Measurements from ENCODE around the gene CREB5. TPM values are rescaled to one million over a fixed set of nuclear protein-coding genes. Genes with fewer than 3 reads are reported as not detected.

Gene CREB5
- total RNA-seq, 1 experiment from 2014 or later, result 1.3 TPM

DNA sequence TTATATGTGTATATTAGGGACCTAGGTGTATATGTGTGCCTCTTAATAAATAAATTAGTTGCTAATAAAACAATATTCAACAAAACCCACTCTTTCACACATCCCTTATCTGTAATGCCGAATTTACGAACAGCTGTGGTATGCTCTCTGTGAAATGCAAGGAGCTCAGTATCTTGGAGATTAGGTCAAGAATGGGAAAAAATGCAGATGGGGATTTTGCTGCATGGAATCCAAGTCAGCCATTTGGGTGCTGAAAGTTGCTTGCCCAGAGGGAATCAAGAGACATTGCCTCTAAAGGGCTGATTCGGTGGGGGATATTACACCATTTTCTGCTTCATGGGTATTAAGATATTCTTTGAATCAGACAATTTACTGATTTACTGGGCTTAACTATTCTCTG lies 93.5 kb downstream of the CREB5 start:
- Mint-ChIP-seq H3K4me3 (no peak overlapping the region), H3K27ac (no peak overlapping the region), H3K27me3 (ENCODE audit: low read depth) (no peaks in the 10 kb centered on the region), H3K36me3 (no peaks in the 10 kb centered on the region), H3K9me3 (no peaks in the 10 kb centered on the region), H3K4me1 (no peaks in the 10 kb centered on the region)
- no peak for DNase-seq (ENCODE audit: low spot score)
- TF ChIP-seq, protein P1, sequence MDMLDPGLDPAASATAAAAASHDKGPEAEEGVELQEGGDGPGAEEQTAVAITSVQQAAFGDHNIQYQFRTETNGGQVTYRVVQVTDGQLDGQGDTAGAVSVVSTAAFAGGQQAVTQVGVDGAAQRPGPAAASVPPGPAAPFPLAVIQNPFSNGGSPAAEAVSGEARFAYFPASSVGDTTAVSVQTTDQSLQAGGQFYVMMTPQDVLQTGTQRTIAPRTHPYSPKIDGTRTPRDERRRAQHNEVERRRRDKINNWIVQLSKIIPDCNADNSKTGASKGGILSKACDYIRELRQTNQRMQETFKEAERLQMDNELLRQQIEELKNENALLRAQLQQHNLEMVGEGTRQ (CRISPR knock-in tag; IDR thresholded peaks at IDR 0.05), result no peak
- TF ChIP-seq TP53 (CRISPR knock-in tag; IDR thresholded peaks at IDR 0.05) (no peak), SMAD4 (CRISPR knock-in tag; IDR thresholded peaks at IDR 0.05) (no peak)
- POLR2A ChIA-PET, result no interaction called here
- CTCF ChIA-PET, result interaction anchor here (0.9 kb wide), 1 partner anchor 109 kb away, joined by 3 read pairs; no protein-coding TSS in a partner anchor
- no peak for ATAC-seq

DNA sequence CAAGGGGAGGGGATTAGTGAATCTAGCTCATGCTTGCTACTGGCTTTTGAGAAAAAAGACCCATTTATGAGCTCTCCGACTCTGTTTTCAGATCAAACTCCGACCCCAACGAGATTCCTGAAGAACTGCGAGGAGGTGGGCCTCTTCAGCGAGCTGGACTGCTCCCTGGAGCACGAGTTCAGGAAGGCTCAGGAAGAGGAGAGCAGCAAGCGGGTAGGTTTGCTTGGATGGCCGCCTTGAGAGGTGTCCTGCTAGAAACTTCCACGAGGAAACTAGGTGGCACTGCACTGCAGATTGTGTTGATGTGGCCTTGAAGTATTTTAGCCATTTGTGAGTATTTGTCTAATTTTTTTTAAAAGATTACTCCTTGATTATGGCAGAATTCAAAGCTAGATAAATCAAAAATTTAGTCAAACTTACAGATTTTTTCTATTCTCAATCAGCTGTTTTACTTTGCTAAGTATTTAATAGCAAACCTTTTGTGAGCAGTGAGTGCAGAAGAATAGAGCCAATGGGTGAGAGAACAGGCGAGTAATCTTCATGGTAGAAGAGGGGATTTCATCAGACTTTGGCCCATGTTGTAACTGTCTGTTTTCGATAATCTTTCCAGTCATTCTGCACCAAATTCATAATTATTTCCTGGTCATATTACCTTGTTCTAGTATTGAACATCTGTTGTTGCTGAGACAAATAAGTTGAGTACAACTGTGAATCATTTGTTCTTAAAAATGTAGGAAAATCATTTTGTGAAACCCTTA lies 95.4 kb downstream of the CREB5 start:
- no peak overlapping the region for H3K27ac Mint-ChIP-seq
- H3K27me3 Mint-ChIP-seq (ENCODE audit: low read depth), result no peaks in the 10 kb centered on the region
- POLR2A ChIA-PET, result no interaction called here
- no peaks in the 10 kb centered on the region for H3K4me1 Mint-ChIP-seq
- TF ChIP-seq, protein P2, sequence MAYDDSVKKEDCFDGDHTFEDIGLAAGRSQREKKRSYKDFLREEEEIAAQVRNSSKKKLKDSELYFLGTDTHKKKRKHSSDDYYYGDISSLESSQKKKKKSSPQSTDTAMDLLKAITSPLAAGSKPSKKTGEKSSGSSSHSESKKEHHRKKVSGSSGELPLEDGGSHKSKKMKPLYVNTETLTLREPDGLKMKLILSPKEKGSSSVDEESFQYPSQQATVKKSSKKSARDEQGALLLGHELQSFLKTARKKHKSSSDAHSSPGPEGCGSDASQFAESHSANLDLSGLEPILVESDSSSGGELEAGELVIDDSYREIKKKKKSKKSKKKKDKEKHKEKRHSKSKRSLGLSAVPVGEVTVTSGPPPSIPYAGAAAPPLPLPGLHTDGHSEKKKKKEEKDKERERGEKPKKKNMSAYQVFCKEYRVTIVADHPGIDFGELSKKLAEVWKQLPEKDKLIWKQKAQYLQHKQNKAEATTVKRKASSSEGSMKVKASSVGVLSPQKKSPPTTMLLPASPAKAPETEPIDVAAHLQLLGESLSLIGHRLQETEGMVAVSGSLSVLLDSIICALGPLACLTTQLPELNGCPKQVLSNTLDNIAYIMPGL (CRISPR knock-in tag; IDR thresholded peaks at IDR 0.05), result no peak
- TF ChIP-seq NFE2L1 (CRISPR knock-in tag; IDR thresholded peaks at IDR 0.05), result no peak
- TF ChIP-seq RELA (CRISPR knock-in tag; IDR thresholded peaks at IDR 0.05; ENCODE audit: borderline replicate concordance), result no peak
- TF ChIP-seq IRF2 (CRISPR knock-in tag; IDR thresholded peaks at IDR 0.05; ENCODE audit: borderline replicate concordance, low read depth), result no peak
- TF ChIP-seq, protein P3, sequence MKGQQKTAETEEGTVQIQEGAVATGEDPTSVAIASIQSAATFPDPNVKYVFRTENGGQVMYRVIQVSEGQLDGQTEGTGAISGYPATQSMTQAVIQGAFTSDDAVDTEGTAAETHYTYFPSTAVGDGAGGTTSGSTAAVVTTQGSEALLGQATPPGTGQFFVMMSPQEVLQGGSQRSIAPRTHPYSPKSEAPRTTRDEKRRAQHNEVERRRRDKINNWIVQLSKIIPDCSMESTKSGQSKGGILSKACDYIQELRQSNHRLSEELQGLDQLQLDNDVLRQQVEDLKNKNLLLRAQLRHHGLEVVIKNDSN (CRISPR knock-in tag; IDR thresholded peaks at IDR 0.05), result no peak
- no peak for TF ChIP-seq JUN (CRISPR knock-in tag; IDR thresholded peaks at IDR 0.05)
- TF ChIP-seq, protein P4, sequence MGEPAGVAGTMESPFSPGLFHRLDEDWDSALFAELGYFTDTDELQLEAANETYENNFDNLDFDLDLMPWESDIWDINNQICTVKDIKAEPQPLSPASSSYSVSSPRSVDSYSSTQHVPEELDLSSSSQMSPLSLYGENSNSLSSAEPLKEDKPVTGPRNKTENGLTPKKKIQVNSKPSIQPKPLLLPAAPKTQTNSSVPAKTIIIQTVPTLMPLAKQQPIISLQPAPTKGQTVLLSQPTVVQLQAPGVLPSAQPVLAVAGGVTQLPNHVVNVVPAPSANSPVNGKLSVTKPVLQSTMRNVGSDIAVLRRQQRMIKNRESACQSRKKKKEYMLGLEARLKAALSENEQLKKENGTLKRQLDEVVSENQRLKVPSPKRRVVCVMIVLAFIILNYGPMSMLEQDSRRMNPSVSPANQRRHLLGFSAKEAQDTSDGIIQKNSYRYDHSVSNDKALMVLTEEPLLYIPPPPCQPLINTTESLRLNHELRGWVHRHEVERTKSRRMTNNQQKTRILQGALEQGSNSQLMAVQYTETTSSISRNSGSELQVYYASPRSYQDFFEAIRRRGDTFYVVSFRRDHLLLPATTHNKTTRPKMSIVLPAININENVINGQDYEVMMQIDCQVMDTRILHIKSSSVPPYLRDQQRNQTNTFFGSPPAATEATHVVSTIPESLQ (CRISPR knock-in tag; IDR thresholded peaks at IDR 0.05), result no peak
- TF ChIP-seq, protein P5, sequence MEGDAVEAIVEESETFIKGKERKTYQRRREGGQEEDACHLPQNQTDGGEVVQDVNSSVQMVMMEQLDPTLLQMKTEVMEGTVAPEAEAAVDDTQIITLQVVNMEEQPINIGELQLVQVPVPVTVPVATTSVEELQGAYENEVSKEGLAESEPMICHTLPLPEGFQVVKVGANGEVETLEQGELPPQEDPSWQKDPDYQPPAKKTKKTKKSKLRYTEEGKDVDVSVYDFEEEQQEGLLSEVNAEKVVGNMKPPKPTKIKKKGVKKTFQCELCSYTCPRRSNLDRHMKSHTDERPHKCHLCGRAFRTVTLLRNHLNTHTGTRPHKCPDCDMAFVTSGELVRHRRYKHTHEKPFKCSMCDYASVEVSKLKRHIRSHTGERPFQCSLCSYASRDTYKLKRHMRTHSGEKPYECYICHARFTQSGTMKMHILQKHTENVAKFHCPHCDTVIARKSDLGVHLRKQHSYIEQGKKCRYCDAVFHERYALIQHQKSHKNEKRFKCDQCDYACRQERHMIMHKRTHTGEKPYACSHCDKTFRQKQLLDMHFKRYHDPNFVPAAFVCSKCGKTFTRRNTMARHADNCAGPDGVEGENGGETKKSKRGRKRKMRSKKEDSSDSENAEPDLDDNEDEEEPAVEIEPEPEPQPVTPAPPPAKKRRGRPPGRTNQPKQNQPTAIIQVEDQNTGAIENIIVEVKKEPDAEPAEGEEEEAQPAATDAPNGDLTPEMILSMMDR (IDR thresholded peaks at IDR 0.05), result no peak
- no peak for TF ChIP-seq ZNF219 (CRISPR knock-in tag; IDR thresholded peaks at IDR 0.05; ENCODE audit: borderline replicate concordance)
- TF ChIP-seq ZNF671 (CRISPR knock-in tag; IDR thresholded peaks at IDR 0.05), result no peak
- no peak for TF ChIP-seq NR2C2 (CRISPR knock-in tag; IDR thresholded peaks at IDR 0.05)
- TF ChIP-seq SMAD3 (CRISPR knock-in tag; IDR thresholded peaks at IDR 0.05; ENCODE audit: borderline replicate concordance), result no peak
- ATAC-seq (peak; percentile 67), DNase-seq (ENCODE audit: low spot score) (no peak)
- CTCF ChIA-PET, result interaction anchor here (0.7 to 1.4 kb wide), 5 partner anchors 21 to 446 kb away, joined by 3 read pairs; no protein-coding TSS in a partner anchor
- H3K36me3 Mint-ChIP-seq, result no peaks in the 10 kb centered on the region
- H3K4me3 Mint-ChIP-seq, result no peak overlapping the region
- H3K9me3 Mint-ChIP-seq, result no peaks in the 10 kb centered on the region
